AG04449 (cell line): ENCODE data around the gene SPRYD4.

Source experiments
- CTCF ChIA-PET: fragments of 350-600 bp; formaldehyde crosslinking; extraction: SDS; loops from one replicate; lab custom pipeline; 2021; ENCODE audit warnings: antibody characterized with exemption; lab: Yijun Ruan, JAX
- POLR2A ChIA-PET: fragments of 400-600, 350-600 bp; formaldehyde crosslinking; extraction: SDS; loops from one replicate; lab custom pipeline; 2020; ENCODE audit warnings: antibody characterized with exemption, inconsistent platforms; lab: Yijun Ruan, JAX
- DNase-seq: peaks from one replicate; pipeline ENCODE4 v3.0.0-alpha.2; 2010; ENCODE audit warnings: low read depth, low spot score
- H3K4me3 ChIP-seq: 2 replicates; pipeline ENCODE4 v1.5.1; 2011; ENCODE audit warnings: low read depth, mild to moderate bottlenecking, control low read depth, low read length
- CTCF ChIP-seq: IDR thresholded peaks from one replicate; pipeline ENCODE4 v1.5.1; 2011; ENCODE audit warnings: mild to moderate bottlenecking, moderate library complexity, low read length, control low read depth, inconsistent platforms; ENCODE audit not compliant: insufficient read depth; ENCODE audit errors: missing control alignments

SPRYD4 gene

GRCh38 chr12:56520048-56520447 is 51.7 kb downstream of the SPRYD4 start:
- no peak overlapping the region for H3K4me3 ChIP-seq
- ChIA-PET POLR2A (no interaction called here), CTCF (interaction anchor here (0.9 to 11.9 kb wide), 7 partner anchors 12 to 117 kb away, joined by 3 to 248 read pairs (median 12); no protein-coding TSS in a partner anchor)
- no peak for TF ChIP-seq CTCF
- DNase-seq = no peak

- CTCF ChIA-PET = interaction anchor here (0.9 to 4.3 kb wide), 11 partner anchors 9 to 116 kb away, joined by 3 to 40 read pairs (median 4); no protein-coding TSS in a partner anchor
- TF ChIP-seq CTCF = no peak
- no peak for DNase-seq
- no peak overlapping the region for H3K4me3 ChIP-seq
- POLR2A ChIA-PET = no interaction called here
Observed at GRCh38 chr12:56520506-56520905, 52.1 kb downstream of the SPRYD4 start.

GRCh38 chr12:56521209-56521589 is 52.8 kb downstream of the SPRYD4 start:
- ChIA-PET CTCF (interaction anchor here (0.7 to 4.3 kb wide), 14 partner anchors 7 to 115 kb away, joined by 3 to 40 read pairs (median 8); no protein-coding TSS in a partner anchor), POLR2A (interaction anchor here (0.6 to 1.0 kb wide), 5 partner anchors 20 to 792 kb away, joined by 4 to 5 read pairs (median 4); partner anchors contain the start of gene CD63)
- no peak for TF ChIP-seq CTCF
- no peak overlapping the region for H3K4me3 ChIP-seq
- DNase-seq = no peak

GRCh38 chr12:56521590-56522371 is 53.4 kb downstream of the SPRYD4 start, which contains the start of gene RBMS2:
Gene RBMS2 (plus strand): TSS chr12:56521820. CDS start chr12:56522024, 204 bp downstream.
- TF ChIP-seq CTCF = no peak
- ChIA-PET CTCF (interaction anchor here (0.7 to 4.3 kb wide), 17 partner anchors 8 to 115 kb away, joined by 3 to 40 read pairs (median 7); no protein-coding TSS in a partner anchor), POLR2A (interaction anchor here (0.6 to 1.4 kb wide), 6 partner anchors 10 to 793 kb away, joined by 3 to 9 read pairs (median 4); partner anchors contain the start of gene CD63)
- DNase-seq = peak; percentile 63
- peak within 1 kb of the TSS; percentile 60 for H3K4me3 ChIP-seq

- no peak for DNase-seq
- peak overlapping the region; percentile 60 for H3K4me3 ChIP-seq
- CTCF ChIA-PET = interaction anchor here (0.7 to 4.3 kb wide), 17 partner anchors 9 to 114 kb away, joined by 3 to 40 read pairs (median 7); no protein-coding TSS in a partner anchor
- no peak for TF ChIP-seq CTCF
- POLR2A ChIA-PET = interaction anchor here (1.0 to 1.4 kb wide), 2 partner anchors 9 to 114 kb away, joined by 3 to 9 read pairs; no protein-coding TSS in a partner anchor
Observed at GRCh38 chr12:56522411-56523193, 54.2 kb downstream of the SPRYD4 start.
